Osteocyte (in vitro differentiated cells): ENCODE measurements around the gene PAX8. TPM values are rescaled to one million over a fixed set of nuclear protein-coding genes. Genes with fewer than 3 reads are reported as not detected.
A peak's percentile ranks its signal among the peaks of the same experiment; 100 is the strongest.

Experiments
- DNase-seq: peaks from one replicate; pipeline ENCODE4 v3.0.0; 2021; ENCODE audit warnings: mixed read lengths; ENCODE audit not compliant: unreplicated experiment; ENCODE audit errors: extremely low spot score
- H3K27ac Mint-ChIP-seq: one replicate; pipeline ENCODE4 v1.8.0; 2021; ENCODE audit warnings: mild to moderate bottlenecking, mixed read lengths; ENCODE audit not compliant: unreplicated experiment
- H3K27me3 Mint-ChIP-seq: one replicate; pipeline ENCODE4 v1.8.0; 2021; ENCODE audit warnings: mixed read lengths; ENCODE audit not compliant: unreplicated experiment
- H3K36me3 Mint-ChIP-seq: one replicate; pipeline ENCODE4 v1.8.0; 2021; ENCODE audit warnings: mixed read lengths; ENCODE audit not compliant: unreplicated experiment
- H3K4me1 Mint-ChIP-seq: one replicate; pipeline ENCODE4 v1.8.0; 2021; ENCODE audit warnings: mixed read lengths; ENCODE audit not compliant: unreplicated experiment
- H3K4me3 Mint-ChIP-seq: one replicate; pipeline ENCODE4 v1.8.0; 2021; ENCODE audit warnings: mild to moderate bottlenecking, moderate library complexity, mixed read lengths; ENCODE audit not compliant: unreplicated experiment
- H3K9me3 Mint-ChIP-seq: one replicate; pipeline ENCODE4 v1.8.0; 2021; ENCODE audit warnings: mixed read lengths; ENCODE audit not compliant: unreplicated experiment
- total RNA-seq: library from RNA; stranded (reverse); gene quantifications from 2 replicates; pipeline ENCODE4 v1.2.1, GENCODE V29; 2021
- TF ChIP-seq, protein P1 (sequence below): fragments of 200-600 bp; sonication (generic); IDR thresholded peaks from 2 replicates; pipeline ENCODE4 v1.5.0; 2021; ENCODE audit warnings: antibody characterized with exemption, mild to moderate bottlenecking, moderate library complexity

The PAX8 gene
- total RNA-seq, 1 donor from 2014 or later, result not detected

DNA sequence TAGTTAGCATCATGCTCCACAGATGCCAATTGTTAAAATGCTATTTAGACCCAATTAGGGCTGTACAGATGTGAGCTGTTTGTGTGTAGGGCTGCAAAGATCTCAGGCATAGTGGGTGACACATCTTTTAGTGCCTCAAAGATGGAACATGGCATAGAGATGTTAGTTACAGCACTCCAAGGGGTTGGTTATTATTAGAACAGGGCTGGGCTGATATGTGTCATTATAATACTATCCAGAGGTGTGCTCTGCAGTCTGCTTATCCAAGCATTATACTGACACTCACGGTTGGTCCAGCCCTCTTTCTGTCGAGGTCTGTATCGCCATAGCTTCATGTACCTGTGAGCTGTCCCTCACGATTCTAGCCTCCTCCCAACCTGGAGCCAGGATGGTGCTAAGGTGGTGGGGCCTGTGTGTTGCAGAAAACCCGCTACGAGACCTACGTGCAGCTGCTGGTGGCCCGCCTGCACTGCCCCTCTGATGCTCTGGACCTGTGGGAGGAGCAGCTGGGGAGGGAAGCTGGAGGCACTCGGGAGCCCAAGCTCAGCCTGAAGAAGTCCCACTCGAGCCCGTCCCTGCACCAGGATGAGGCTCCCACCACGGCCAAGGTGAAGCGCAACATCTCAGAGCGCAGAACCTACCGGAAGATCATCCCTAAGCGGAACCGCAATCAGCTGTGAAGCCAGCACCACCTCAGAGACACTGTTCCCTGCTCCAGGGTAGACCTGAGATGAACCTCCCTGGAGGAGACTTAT lies 77.8 kb downstream of the PAX8 start:
- no peak overlapping the region for H3K27ac Mint-ChIP-seq
- no peaks in the 10 kb centered on the region for H3K27me3 Mint-ChIP-seq
- peaks cover 29% of the 10 kb centered on the region for H3K4me1 Mint-ChIP-seq
- no peaks in the 10 kb centered on the region for H3K9me3 Mint-ChIP-seq
- no peak for DNase-seq
- no peak overlapping the region for H3K4me3 Mint-ChIP-seq
- TF ChIP-seq, protein P1, sequence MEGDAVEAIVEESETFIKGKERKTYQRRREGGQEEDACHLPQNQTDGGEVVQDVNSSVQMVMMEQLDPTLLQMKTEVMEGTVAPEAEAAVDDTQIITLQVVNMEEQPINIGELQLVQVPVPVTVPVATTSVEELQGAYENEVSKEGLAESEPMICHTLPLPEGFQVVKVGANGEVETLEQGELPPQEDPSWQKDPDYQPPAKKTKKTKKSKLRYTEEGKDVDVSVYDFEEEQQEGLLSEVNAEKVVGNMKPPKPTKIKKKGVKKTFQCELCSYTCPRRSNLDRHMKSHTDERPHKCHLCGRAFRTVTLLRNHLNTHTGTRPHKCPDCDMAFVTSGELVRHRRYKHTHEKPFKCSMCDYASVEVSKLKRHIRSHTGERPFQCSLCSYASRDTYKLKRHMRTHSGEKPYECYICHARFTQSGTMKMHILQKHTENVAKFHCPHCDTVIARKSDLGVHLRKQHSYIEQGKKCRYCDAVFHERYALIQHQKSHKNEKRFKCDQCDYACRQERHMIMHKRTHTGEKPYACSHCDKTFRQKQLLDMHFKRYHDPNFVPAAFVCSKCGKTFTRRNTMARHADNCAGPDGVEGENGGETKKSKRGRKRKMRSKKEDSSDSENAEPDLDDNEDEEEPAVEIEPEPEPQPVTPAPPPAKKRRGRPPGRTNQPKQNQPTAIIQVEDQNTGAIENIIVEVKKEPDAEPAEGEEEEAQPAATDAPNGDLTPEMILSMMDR, result no peak
- H3K36me3 Mint-ChIP-seq, result no peaks in the 10 kb centered on the region

DNA sequence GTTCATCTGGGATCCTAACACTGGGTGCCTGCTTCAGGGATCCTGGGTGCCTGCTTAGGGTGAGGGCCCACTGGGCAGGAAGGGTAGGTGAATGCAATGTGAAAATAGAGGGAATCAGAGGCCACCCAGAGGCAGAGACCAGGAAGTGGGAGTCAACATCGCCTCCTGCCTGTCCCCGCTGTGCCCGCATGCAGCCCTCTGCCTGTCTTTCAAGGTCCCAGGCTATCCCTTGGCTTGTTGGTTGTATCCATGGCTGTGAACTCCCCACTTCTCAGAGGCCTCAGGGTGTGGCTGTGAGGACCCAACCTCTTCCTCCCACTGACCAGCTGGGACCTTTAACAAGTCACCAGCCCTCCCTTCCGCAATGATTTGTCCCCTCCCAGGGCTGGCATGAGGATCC lies 78.5 kb downstream of the PAX8 start:
- H3K9me3 Mint-ChIP-seq, result no peaks in the 10 kb centered on the region

DNA sequence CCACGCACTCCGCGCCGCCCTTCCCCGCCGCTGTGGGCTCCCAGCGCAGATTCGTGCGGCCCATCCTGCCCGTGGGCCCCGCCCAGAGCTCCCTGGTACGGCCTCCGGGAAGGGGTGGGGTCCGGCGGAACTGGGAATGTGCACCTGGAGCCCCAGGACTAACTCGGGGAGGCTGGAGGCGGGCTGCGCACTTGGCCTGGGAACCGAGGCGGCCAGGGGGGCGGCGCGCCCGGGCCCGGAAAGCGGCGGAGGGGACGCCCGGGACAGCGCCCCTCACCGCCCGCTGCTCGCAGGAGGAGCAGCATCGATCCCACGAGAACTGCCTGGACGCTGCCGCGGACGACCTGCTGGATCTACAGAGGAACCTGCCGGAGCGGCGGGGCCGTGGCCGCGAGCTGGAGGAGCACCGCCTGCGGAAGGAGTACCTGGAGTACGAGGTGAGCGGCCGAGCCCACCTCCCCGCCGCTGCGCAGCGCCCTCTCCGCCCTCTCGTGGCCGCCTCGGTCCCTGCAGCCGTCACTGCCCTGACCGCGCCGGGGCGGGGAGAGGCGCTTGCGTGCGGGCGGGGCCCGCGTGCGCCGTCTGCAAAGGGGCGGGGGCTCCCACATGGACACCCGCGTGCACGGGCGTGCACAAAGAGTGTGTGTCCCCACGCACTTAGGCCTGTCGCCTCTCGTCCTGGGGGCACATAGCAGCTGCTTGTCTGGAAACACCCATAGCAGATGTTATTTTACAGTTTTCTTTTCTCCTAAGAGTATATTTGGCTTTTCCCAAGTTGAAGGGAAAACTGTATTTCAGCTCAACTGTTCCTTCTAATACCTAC lies 79.7 kb downstream of the PAX8 start:
- peak; percentile 93 for DNase-seq
- TF ChIP-seq, protein P1, result peak; percentile 99
- Mint-ChIP-seq H3K27me3 (no peaks in the 10 kb centered on the region), H3K36me3 (no peaks in the 10 kb centered on the region), H3K4me1 (peaks cover 24% of the 10 kb centered on the region), H3K4me3 (peak overlapping the region; percentile 80), H3K27ac (peak overlapping the region; percentile 34), H3K9me3 (no peaks in the 10 kb centered on the region)

More for the DNA sequence above, 78.5 kb downstream of the PAX8 start:
- Mint-ChIP-seq H3K4me3 (no peak overlapping the region), H3K4me1 (peaks cover 29% of the 10 kb centered on the region), H3K36me3 (no peaks in the 10 kb centered on the region), H3K27ac (no peak overlapping the region), H3K27me3 (no peaks in the 10 kb centered on the region)
- no peak for DNase-seq
- TF ChIP-seq, protein P1, result peak; percentile 10

DNA sequence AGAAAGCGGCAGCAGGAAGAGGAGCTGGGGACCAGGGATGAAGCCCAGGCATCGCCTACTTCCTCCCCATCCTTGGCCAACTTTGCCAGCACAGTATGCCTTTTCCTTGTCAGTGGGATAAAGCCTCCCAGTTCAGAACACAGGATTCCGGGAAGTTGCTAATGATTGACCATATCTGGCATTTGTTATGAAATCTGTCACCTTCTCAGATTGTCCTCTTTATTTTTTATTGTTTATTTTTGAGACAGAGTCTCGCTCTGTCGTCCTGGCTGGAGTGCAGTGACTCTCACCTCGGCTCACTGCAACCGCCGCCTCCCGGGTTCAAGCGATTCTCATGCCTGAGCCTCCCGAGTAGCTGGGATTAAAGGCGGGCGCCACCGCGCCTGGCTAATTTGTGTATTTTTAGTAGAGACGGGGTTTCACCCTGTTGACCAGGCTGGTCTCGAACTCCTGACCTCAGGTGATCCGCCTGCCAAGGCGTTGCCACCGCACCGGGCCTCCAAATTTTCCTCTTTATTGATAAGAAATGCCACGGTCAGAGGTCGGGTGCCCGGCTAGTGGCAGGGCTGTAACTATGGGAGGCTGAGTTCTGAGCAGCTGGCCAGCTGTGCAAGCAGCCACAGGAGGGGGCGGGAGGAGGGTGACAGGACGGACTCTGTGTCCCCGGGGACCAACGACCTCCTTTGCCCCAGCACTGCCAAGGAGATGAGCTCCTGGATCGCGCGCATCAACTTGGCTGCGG lies 80.5 kb downstream of the PAX8 start:
- H3K9me3 Mint-ChIP-seq, result no peaks in the 10 kb centered on the region
- TF ChIP-seq, protein P1, result no peak
- peaks cover 21% of the 10 kb centered on the region for H3K4me1 Mint-ChIP-seq
- no peaks in the 10 kb centered on the region for H3K36me3 Mint-ChIP-seq
- H3K27ac Mint-ChIP-seq, result no peak overlapping the region
- DNase-seq, result no peak
- peak overlapping the region; percentile 80 for H3K4me3 Mint-ChIP-seq
- no peaks in the 10 kb centered on the region for H3K27me3 Mint-ChIP-seq
